Keratinocyte (primary cell): ENCODE data around the gene XAB2.

Experiments used
- EZH2 ChIP-seq: IDR thresholded peaks from one replicate; pipeline ENCODE4 v1.6.1; 2012; ENCODE audit warnings: inconsistent platforms, mild to moderate bottlenecking, low read length, moderate library complexity
- TF ChIP-seq, protein P1 (sequence below), 3 experiments: IDR thresholded peaks in 1 of 3; conservative IDR thresholded peaks in 1 of 3; optimal IDR thresholded peaks in 1 of 3; 2 replicates in 2 of 3; 3 replicates in 1 of 3; pipeline versions ENCODE3 to v1.5.1; 2011; ENCODE audit warnings: low read length in 3 of 3, mild to moderate bottlenecking in 3 of 3, moderate library complexity in 2 of 3, control low read depth in 1 of 3, inconsistent platforms in 1 of 3; ENCODE audit not compliant: insufficient read depth in 2 of 3; ENCODE audit errors: extremely low read depth in 1 of 3

- TF ChIP-seq, protein P1, sequence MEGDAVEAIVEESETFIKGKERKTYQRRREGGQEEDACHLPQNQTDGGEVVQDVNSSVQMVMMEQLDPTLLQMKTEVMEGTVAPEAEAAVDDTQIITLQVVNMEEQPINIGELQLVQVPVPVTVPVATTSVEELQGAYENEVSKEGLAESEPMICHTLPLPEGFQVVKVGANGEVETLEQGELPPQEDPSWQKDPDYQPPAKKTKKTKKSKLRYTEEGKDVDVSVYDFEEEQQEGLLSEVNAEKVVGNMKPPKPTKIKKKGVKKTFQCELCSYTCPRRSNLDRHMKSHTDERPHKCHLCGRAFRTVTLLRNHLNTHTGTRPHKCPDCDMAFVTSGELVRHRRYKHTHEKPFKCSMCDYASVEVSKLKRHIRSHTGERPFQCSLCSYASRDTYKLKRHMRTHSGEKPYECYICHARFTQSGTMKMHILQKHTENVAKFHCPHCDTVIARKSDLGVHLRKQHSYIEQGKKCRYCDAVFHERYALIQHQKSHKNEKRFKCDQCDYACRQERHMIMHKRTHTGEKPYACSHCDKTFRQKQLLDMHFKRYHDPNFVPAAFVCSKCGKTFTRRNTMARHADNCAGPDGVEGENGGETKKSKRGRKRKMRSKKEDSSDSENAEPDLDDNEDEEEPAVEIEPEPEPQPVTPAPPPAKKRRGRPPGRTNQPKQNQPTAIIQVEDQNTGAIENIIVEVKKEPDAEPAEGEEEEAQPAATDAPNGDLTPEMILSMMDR (optimal IDR thresholded peaks at IDR 0.05 in 1 of 3, IDR thresholded peaks at IDR 0.05 in 1 of 3, conservative IDR thresholded peaks at IDR 0.05 in 1 of 3; ENCODE audit: extremely low read depth in 1 of 3, insufficient read depth in 2 of 3, low read length in 3 of 3), result no peak
- no peak for TF ChIP-seq EZH2
These were observed 32.6 kb upstream of the XAB2 start for GRCh38 chr19:7661744-7662538.
